OCI-LY3 (cell line): Measurements from ENCODE around the gene LRP1B.

ENCODE experiments used
- EZH2phosphoT487 ChIP-seq: fragments of 200-600 bp; shearing (Covaris generic); IDR thresholded peaks from 2 replicates; pipeline ENCODE4 v1.6.1; 2018; ENCODE audit warnings: antibody characterized with exemption, mixed run types, low read depth
- TF ChIP-seq, protein P1 (sequence below): fragments of 200-600, 300-600 bp; sonication (generic); IDR thresholded peaks from 2 replicates; pipeline ENCODE4 v1.5.1; 2014; ENCODE audit warnings: antibody characterized with exemption, low read length, low read depth

GRCh38 chr2:142037744-142038143 lies 93.1 kb downstream of the LRP1B start:
- no peak for TF ChIP-seq EZH2phosphoT487
- TF ChIP-seq, protein P1, sequence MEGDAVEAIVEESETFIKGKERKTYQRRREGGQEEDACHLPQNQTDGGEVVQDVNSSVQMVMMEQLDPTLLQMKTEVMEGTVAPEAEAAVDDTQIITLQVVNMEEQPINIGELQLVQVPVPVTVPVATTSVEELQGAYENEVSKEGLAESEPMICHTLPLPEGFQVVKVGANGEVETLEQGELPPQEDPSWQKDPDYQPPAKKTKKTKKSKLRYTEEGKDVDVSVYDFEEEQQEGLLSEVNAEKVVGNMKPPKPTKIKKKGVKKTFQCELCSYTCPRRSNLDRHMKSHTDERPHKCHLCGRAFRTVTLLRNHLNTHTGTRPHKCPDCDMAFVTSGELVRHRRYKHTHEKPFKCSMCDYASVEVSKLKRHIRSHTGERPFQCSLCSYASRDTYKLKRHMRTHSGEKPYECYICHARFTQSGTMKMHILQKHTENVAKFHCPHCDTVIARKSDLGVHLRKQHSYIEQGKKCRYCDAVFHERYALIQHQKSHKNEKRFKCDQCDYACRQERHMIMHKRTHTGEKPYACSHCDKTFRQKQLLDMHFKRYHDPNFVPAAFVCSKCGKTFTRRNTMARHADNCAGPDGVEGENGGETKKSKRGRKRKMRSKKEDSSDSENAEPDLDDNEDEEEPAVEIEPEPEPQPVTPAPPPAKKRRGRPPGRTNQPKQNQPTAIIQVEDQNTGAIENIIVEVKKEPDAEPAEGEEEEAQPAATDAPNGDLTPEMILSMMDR, result no peak
